Transverse colon (tissue), 4 donors: ENCODE results near the gene LMLN. TPM values are rescaled to one million over a fixed set of nuclear protein-coding genes. Genes with fewer than 3 reads are reported as not detected.
"Not testable (repeated sequence)": the region's sequence is repeated elsewhere in the genome, so short reads cannot be mapped to it uniquely, and the experiment has no call there.

Experiments used
- DNase-seq: peaks from one replicate; pipeline ENCODE4 v3.0.0-alpha.2; 2019
- H3K27ac ChIP-seq, 4 donors: fragments of 200-600 bp; sonication (generic); 2 replicates each; pipeline ENCODE4 v1.5.1; 2016 to 2018; ENCODE audit warnings: inconsistent platforms in 4 of 4
- H3K27me3 ChIP-seq: fragments of 200-600 bp; sonication (generic); 2 replicates; pipeline ENCODE4 v1.5.1; 2017; ENCODE audit warnings: inconsistent platforms
- H3K36me3 ChIP-seq, 4 donors: fragments of 200-600 bp; sonication (generic); 2 replicates each; pipeline ENCODE4 v1.5.1; 2017 to 2019; ENCODE audit warnings: inconsistent platforms in 4 of 4
- H3K4me1 ChIP-seq, 4 donors: fragments of 200-600 bp; sonication (generic); 2 replicates each; pipeline ENCODE4 v1.5.1; 2017 to 2020; ENCODE audit warnings: inconsistent platforms in 4 of 4
- H3K4me3 ChIP-seq, 4 donors: fragments of 200-600 bp; sonication (generic); 1 replicate in 1 of 4; 2 replicates in 3 of 4; pipeline versions ENCODE4 v1.5.1 to v1.6.1; 2017 to 2019; ENCODE audit warnings: inconsistent platforms in 4 of 4
- H3K9me3 ChIP-seq, 2 donors: fragments of 200-600 bp; sonication (generic); 2 replicates each; pipeline ENCODE4 v1.5.1; 2017 to 2019; ENCODE audit warnings: inconsistent platforms in 2 of 2
- EP300 ChIP-seq: sonication (generic); formaldehyde crosslinking; IDR thresholded peaks from one replicate; pipeline ENCODE4 v1.6.1; 2017; ENCODE audit warnings: antibody characterized with exemption, low read depth
- POLR2A ChIP-seq: fragments of 450-650 bp; IDR thresholded peaks from one replicate; pipeline ENCODE4 v1.6.1; 2016; ENCODE audit warnings: antibody characterized with exemption, mild to moderate bottlenecking, moderate library complexity
- POLR2AphosphoS5 ChIP-seq, 3 donors: sonication (generic); formaldehyde crosslinking; IDR thresholded peaks; one replicate each; pipeline ENCODE4 v1.6.1; 2016; ENCODE audit warnings: antibody characterized with exemption in 3 of 3
- WGBS, 2 donors: methylation state at CpG; one replicate each; pipeline ENCODE4 v1.1.5; 2018; ENCODE audit warnings: low coverage in 1 of 2; 5-methylcytosine and 5-hydroxymethylcytosine counted together
- in situ Hi-C, 4 donors: fragments of 200-750 bp; cut with MboI; loops; one replicate each; pipeline versions ENCODE4 v1.15.0 to v1.15.1; 2017; ENCODE audit warnings: low sequenced_read_pairs in 3 of 4, low pct_ligation_motif_present in 1 of 4, low pct_unique_long_range_greater_than_20kb in 1 of 4
- intact Hi-C: fragments of 100-400 bp; cut with DNase I; formaldehyde crosslinking; loops from one replicate; pipeline ENCODE4 v1.15.1; 2023; ENCODE audit warnings: low total_unique reads
- total RNA-seq, 4 donors: library from RNA; depleted of rRNA; stranded (reverse); fragments of >200 nt; gene quantifications; one replicate each; pipeline ENCODE4 v1.1.0, GENCODE V29; 2016
- TF ChIP-seq, protein P1 (sequence below), 5 experiments: fragments of 200-600 bp in 3 of 5; fragments of 450-650 bp in 2 of 5; sonication (generic) in 3 of 5; IDR thresholded peaks; 1 replicate in 2 of 5; 2 replicates in 3 of 5; pipeline ENCODE4 v1.5.1; 2016 to 2017; ENCODE audit warnings: antibody characterized with exemption in 5 of 5, inconsistent platforms in 3 of 5, mild to moderate bottlenecking in 2 of 5, moderate library complexity in 1 of 5

LMLN gene
- total RNA-seq, 4 donors from 2014 or later: 1.00 to 11.2 (median 6.4) TPM

- Histone ChIP-seq H3K27me3 (no peaks in the 10 kb centered on the region), H3K4me3 (no peak overlapping the region), H3K4me1 (peaks cover 11 to 52% (median 32%) of the 10 kb centered on the region in 4 donors), H3K36me3 (peaks cover 0 to 48% (median 20%) of the 10 kb centered on the region in 4 donors), H3K27ac (no peak overlapping the region), H3K9me3 (no peaks in the 10 kb centered on the region)
- DNase-seq: no peak
- 86 to 87% methylated on average over 4 of the region's 4 CpGs for WGBS, 2 donors
- intact Hi-C loops: no loop called here
- in situ Hi-C loops: no loop called here
- TF ChIP-seq POLR2A: no peak
- TF ChIP-seq EP300: no peak
- TF ChIP-seq POLR2AphosphoS5 (IDR thresholded peaks at IDR 0.05): no peak
- TF ChIP-seq, protein P1, sequence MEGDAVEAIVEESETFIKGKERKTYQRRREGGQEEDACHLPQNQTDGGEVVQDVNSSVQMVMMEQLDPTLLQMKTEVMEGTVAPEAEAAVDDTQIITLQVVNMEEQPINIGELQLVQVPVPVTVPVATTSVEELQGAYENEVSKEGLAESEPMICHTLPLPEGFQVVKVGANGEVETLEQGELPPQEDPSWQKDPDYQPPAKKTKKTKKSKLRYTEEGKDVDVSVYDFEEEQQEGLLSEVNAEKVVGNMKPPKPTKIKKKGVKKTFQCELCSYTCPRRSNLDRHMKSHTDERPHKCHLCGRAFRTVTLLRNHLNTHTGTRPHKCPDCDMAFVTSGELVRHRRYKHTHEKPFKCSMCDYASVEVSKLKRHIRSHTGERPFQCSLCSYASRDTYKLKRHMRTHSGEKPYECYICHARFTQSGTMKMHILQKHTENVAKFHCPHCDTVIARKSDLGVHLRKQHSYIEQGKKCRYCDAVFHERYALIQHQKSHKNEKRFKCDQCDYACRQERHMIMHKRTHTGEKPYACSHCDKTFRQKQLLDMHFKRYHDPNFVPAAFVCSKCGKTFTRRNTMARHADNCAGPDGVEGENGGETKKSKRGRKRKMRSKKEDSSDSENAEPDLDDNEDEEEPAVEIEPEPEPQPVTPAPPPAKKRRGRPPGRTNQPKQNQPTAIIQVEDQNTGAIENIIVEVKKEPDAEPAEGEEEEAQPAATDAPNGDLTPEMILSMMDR (IDR thresholded peaks at IDR 0.05): no peak
Measured at GRCh38 chr3:197955892-197956477, 4.0 kb upstream of the LMLN start.

- Histone ChIP-seq H3K36me3 (peaks cover 0 to 44% (median 20%) of the 10 kb centered on the region in 4 donors), H3K9me3 (no peaks in the 10 kb centered on the region), H3K4me3 (no peak overlapping the region), H3K4me1 (peaks cover 9 to 52% (median 30%) of the 10 kb centered on the region in 4 donors), H3K27me3 (no peaks in the 10 kb centered on the region), H3K27ac (peak overlapping the region in 2 of 4 donors; percentile 9 to 42)
- in situ Hi-C loops: no loop called here
- DNase-seq: no peak
- intact Hi-C loops: no loop called here
- TF ChIP-seq EP300 (no peak), POLR2AphosphoS5 (IDR thresholded peaks at IDR 0.05) (no peak), POLR2A (no peak)
- TF ChIP-seq, protein P1 (IDR thresholded peaks at IDR 0.05): no peak
- WGBS, 2 donors: 92 to 94% methylated on average over 2 of the region's 2 CpGs
Measured at GRCh38 chr3:197956626-197956988, 3.4 kb upstream of the LMLN start.

GRCh38 chr3:197957790-197958133 lies 2.3 kb upstream of the LMLN start:
- Histone ChIP-seq H3K27ac (peak overlapping the region in 3 of 4 donors; percentile 15 to 85 (median 50)), H3K27me3 (no peaks in the 10 kb centered on the region), H3K4me3 (no peak overlapping the region), H3K9me3 (no peaks in the 10 kb centered on the region), H3K36me3 (peaks cover 0 to 34% (median 16%) of the 10 kb centered on the region in 4 donors), H3K4me1 (peaks cover 6 to 41% (median 23%) of the 10 kb centered on the region in 4 donors)
- in situ Hi-C loops (no loop called here), intact Hi-C loops (no loop called here)
- WGBS, 2 donors: 66 to 83% methylated on average over 4 to 5 of the region's 5 CpGs
- TF ChIP-seq EP300 (no peak), POLR2A (peak; percentile 5)
- no peak for DNase-seq

DNA sequence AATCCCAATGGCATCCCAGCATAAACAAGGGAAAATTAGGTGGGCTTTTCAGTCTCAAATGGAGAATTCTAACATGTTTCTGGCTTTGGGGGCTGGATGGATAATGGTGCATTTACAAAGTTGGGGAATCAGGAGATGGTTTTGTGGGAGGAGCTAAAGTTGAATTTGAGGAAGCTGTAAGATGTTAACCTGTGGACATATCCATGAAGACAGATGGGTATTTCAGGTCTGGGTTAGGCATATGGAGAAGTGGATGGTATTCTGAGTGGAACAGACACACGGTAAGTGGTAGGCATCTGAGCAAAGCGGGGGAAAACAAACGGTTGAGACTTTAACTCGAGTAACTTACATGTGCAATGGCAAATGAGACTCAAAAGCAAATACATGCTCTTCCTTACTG lies 1.7 kb upstream of the LMLN start:
- Histone ChIP-seq H3K9me3 (no peaks in the 10 kb centered on the region), H3K36me3 (peaks cover 0 to 28% (median 14%) of the 10 kb centered on the region in 4 donors), H3K27ac (peak overlapping the region in 3 of 4 donors; percentile 15 to 85 (median 50)), H3K4me3 (no peak overlapping the region), H3K4me1 (peaks cover 6 to 35% (median 19%) of the 10 kb centered on the region in 4 donors), H3K27me3 (no peaks in the 10 kb centered on the region)
- intact Hi-C loops: no loop called here
- no peak for TF ChIP-seq POLR2AphosphoS5 (IDR thresholded peaks at IDR 0.05)
- TF ChIP-seq, protein P1 (IDR thresholded peaks at IDR 0.05): no peak
- TF ChIP-seq EP300: no peak
- no peak for TF ChIP-seq POLR2A
- no peak for DNase-seq
- in situ Hi-C loops: no loop called here
- WGBS, 2 donors: 90 to 97% methylated on average over 4 of the region's 4 CpGs

GRCh38 chr3:197958848-197959247 lies 1.2 kb upstream of the LMLN start:
- Histone ChIP-seq H3K36me3 (peaks cover 0 to 24% (median 11%) of the 10 kb centered on the region in 4 donors), H3K4me1 (peaks cover 6 to 30% (median 18%) of the 10 kb centered on the region in 4 donors), H3K27ac (peak overlapping the region; percentile 79 to 88 (median 84))
- DNase-seq, in situ Hi-C loops, H3K9me3 ChIP-seq, intact Hi-C loops, H3K27me3 ChIP-seq, H3K4me3 ChIP-seq: not testable (repeated sequence)
- WGBS, 2 donors: 94% methylated on average over 19 of the region's 19 CpGs; no CpG with 5 or more reads in 1 of the 2 donors
